WTC11 (cell line): ENCODE data around the gene SMIM1. TPM values are rescaled to one million over a fixed set of nuclear protein-coding genes. Genes with fewer than 3 reads are reported as not detected.

Source experiments
- ATAC-seq: fragments of 200-7000 bp; cut with Tn5 transposase; 2 replicates; pipeline ENCODE4 v1.10.0; 2021; ENCODE audit warnings: mild to moderate bottlenecking, moderate library complexity
- CTCF ChIA-PET: fragments of 300-600 bp; sonication (Branson Sonifier 250); formaldehyde crosslinking; loops from one replicate; lab custom pipeline; 2021; ENCODE audit warnings: antibody characterized with exemption; lab: Charles Lee
- POLR2A ChIA-PET: fragments of 350-600 bp; sonication (Branson Sonifier 250); formaldehyde crosslinking; loops from one replicate; lab custom pipeline; 2021; ENCODE audit warnings: antibody characterized with exemption; lab: Charles Lee
- DNase-seq: peaks from one replicate; pipeline ENCODE4 v3.0.0; 2021; ENCODE audit warnings: low spot score
- H3K27ac Mint-ChIP-seq: 2 replicates; pipeline ENCODE4 v1.8.0; 2021; ENCODE audit warnings: mixed read lengths
- H3K27me3 Mint-ChIP-seq: 2 replicates; pipeline ENCODE4 v1.8.0; 2021; ENCODE audit warnings: low read depth, mild to moderate bottlenecking, moderate library complexity, mixed read lengths
- H3K36me3 Mint-ChIP-seq: 2 replicates; pipeline ENCODE4 v1.8.0; 2021; ENCODE audit warnings: mixed read lengths
- H3K4me1 Mint-ChIP-seq: 2 replicates; pipeline ENCODE4 v1.8.0; 2022; ENCODE audit warnings: mixed read lengths
- H3K4me3 Mint-ChIP-seq: 2 replicates; pipeline ENCODE4 v1.8.0; 2021; ENCODE audit warnings: mild to moderate bottlenecking, moderate library complexity, mixed read lengths
- H3K9me3 Mint-ChIP-seq: 2 replicates; pipeline ENCODE4 v1.8.0; 2021; ENCODE audit warnings: mixed read lengths
- GRHL2 ChIP-seq: fragments of 250-450 bp; sonication (Bioruptor Pico); IDR thresholded peaks from 2 replicates; pipeline ENCODE4 v1.8.0; 2022; ENCODE audit warnings: mild to moderate bottlenecking, moderate library complexity; ENCODE audit not compliant: insufficient replicate concordance, severe bottlenecking
- JAZF1 ChIP-seq: fragments of 250-450 bp; sonication (Bioruptor Pico); IDR thresholded peaks from 2 replicates; pipeline ENCODE4 v1.9.0; 2021; ENCODE audit warnings: moderate library complexity, mild to moderate bottlenecking, inconsistent platforms
- NFATC4 ChIP-seq: fragments of 250-450 bp; sonication (Bioruptor Pico); IDR thresholded peaks from 2 replicates; pipeline ENCODE4 v1.9.0; 2021; ENCODE audit warnings: mild to moderate bottlenecking
- total RNA-seq: library from RNA; stranded (reverse); gene quantifications from 3 replicates; pipeline ENCODE4 v1.2.3, GENCODE V29; 2021
- TF ChIP-seq, protein P1 (sequence below): sonication (generic); formaldehyde crosslinking; IDR thresholded peaks from 2 replicates; pipeline ENCODE4 v1.8.1; 2022; ENCODE audit warnings: low read depth, missing genetic modification reagents, borderline replicate concordance
- TF ChIP-seq, protein P2 (sequence below): sonication (generic); formaldehyde crosslinking; IDR thresholded peaks from 2 replicates; pipeline ENCODE4 v1.8.1; 2022; ENCODE audit warnings: low read depth, mild to moderate bottlenecking, moderate library complexity, missing genetic modification reagents, borderline replicate concordance
- TF ChIP-seq, protein P3 (sequence below): fragments of 250-450 bp; sonication (Bioruptor Pico); IDR thresholded peaks from 2 replicates; pipeline ENCODE4 v1.9.0; 2021; ENCODE audit warnings: moderate library complexity, mild to moderate bottlenecking, inconsistent platforms, borderline replicate concordance
- TF ChIP-seq, protein P4 (sequence below): sonication (generic); formaldehyde crosslinking; IDR thresholded peaks from 2 replicates; pipeline ENCODE4 v1.8.1; 2023; ENCODE audit warnings: mild to moderate bottlenecking, missing genetic modification reagents, borderline replicate concordance
- TF ChIP-seq, protein P5 (sequence below): fragments of 250-450 bp; sonication (Bioruptor Pico); IDR thresholded peaks from 2 replicates; pipeline ENCODE4 v2.1.2; 2022; ENCODE audit warnings: mild to moderate bottlenecking, moderate library complexity

SMIM1 gene
- total RNA-seq, 1 experiment from 2014 or later: 10.2 TPM

DNA sequence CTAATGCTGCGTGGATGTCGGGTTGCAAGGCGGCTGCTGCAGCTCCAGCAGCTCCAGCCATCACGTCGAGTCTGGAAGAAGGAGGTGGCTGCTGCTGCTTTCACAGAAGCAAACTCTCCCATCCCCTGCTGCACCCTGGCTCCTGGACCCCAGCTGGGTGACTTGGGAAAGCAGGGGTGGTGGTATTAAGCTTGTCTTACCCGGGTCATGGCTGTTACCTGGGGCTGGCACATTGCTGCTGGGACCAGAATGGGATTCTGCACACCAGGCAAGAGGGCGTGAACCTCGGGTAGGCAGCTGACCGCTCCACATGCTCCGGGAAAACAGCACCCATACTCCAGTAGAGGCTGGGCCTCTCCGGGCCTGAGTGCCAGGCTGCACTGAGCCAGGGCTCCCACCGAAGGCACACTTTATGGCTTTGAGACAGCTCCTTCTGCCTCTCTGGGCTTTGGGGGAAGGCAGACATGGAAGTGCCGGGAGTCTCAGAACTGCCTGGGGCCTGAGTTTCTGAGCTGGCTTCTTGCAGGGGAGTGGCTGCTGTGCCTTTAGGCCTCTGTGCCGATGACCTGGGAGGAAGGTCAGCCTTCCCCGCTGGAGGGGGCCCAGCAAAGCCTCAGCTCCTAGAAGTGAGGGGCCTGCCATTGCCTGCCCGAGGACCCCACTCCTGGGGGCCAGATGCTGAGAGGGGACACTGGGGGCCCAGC is 1.2 kb downstream of the SMIM1 start (continued):
- TF ChIP-seq, protein P1, sequence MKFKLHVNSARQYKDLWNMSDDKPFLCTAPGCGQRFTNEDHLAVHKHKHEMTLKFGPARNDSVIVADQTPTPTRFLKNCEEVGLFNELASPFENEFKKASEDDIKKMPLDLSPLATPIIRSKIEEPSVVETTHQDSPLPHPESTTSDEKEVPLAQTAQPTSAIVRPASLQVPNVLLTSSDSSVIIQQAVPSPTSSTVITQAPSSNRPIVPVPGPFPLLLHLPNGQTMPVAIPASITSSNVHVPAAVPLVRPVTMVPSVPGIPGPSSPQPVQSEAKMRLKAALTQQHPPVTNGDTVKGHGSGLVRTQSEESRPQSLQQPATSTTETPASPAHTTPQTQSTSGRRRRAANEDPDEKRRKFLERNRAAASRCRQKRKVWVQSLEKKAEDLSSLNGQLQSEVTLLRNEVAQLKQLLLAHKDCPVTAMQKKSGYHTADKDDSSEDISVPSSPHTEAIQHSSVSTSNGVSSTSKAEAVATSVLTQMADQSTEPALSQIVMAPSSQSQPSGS: no peak
- TF ChIP-seq, protein P2, sequence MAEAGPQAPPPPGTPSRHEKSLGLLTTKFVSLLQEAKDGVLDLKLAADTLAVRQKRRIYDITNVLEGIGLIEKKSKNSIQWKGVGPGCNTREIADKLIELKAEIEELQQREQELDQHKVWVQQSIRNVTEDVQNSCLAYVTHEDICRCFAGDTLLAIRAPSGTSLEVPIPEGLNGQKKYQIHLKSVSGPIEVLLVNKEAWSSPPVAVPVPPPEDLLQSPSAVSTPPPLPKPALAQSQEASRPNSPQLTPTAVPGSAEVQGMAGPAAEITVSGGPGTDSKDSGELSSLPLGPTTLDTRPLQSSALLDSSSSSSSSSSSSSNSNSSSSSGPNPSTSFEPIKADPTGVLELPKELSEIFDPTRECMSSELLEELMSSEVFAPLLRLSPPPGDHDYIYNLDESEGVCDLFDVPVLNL (CRISPR knock-in tag): no peak
- TF ChIP-seq GRHL2 (CRISPR knock-in tag): no peak

DNA sequence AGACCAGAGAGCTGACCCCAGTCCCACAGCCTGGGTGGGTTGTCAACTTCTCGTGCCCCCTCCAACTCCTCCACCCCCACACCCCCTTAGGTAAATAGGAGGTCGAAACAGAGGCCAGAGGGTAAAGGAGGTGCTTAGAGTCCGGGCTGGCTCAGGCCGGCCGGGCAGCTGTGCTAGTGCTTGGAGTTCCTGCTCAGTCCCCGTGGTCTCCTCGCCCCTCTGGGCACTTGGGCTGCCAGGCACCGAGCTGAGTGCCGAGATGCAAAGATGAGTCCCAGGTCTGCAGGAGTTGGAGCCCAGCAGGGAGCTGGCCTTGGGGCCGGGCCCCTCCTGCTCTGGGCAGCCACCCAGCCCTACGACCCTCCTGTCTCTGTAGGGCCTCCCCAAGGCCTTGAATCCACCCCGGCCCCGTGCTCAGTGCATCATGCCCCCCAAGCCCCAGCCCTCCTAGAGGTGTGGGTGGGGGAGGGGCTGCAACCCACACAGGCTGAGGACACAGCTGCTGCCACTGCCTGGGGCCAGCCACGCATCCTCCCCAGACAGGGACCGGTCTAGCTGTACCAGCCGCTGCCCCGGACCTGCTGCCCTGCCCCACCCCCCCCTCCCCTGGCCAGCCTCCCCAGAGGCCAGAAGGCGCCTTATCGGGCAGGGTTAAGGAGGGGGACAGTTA is 1.9 kb downstream of the SMIM1 start:
- ATAC-seq (no peak), DNase-seq (no peak)
- peaks cover 4% of the 10 kb centered on the region for H3K36me3 Mint-ChIP-seq
- ChIA-PET CTCF (interaction anchor here (0.9 to 2.2 kb wide), 4 partner anchors 28 to 417 kb away, joined by 3 to 19 read pairs (median 4); no protein-coding TSS in a partner anchor), POLR2A (no interaction called here)
- H3K27me3 Mint-ChIP-seq: no peaks in the 10 kb centered on the region; the same call in none of the 2 replicates
- TF ChIP-seq, protein P3, sequence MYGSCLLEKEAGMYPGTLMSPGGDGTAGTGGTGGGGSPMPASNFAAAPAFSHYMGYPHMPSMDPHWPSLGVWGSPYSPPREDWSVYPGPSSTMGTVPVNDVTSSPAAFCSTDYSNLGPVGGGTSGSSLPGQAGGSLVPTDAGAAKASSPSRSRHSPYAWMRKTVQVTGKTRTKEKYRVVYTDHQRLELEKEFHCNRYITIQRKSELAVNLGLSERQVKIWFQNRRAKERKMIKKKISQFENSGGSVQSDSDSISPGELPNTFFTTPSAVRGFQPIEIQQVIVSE (CRISPR knock-in tag): no peak
- TF ChIP-seq, protein P4, sequence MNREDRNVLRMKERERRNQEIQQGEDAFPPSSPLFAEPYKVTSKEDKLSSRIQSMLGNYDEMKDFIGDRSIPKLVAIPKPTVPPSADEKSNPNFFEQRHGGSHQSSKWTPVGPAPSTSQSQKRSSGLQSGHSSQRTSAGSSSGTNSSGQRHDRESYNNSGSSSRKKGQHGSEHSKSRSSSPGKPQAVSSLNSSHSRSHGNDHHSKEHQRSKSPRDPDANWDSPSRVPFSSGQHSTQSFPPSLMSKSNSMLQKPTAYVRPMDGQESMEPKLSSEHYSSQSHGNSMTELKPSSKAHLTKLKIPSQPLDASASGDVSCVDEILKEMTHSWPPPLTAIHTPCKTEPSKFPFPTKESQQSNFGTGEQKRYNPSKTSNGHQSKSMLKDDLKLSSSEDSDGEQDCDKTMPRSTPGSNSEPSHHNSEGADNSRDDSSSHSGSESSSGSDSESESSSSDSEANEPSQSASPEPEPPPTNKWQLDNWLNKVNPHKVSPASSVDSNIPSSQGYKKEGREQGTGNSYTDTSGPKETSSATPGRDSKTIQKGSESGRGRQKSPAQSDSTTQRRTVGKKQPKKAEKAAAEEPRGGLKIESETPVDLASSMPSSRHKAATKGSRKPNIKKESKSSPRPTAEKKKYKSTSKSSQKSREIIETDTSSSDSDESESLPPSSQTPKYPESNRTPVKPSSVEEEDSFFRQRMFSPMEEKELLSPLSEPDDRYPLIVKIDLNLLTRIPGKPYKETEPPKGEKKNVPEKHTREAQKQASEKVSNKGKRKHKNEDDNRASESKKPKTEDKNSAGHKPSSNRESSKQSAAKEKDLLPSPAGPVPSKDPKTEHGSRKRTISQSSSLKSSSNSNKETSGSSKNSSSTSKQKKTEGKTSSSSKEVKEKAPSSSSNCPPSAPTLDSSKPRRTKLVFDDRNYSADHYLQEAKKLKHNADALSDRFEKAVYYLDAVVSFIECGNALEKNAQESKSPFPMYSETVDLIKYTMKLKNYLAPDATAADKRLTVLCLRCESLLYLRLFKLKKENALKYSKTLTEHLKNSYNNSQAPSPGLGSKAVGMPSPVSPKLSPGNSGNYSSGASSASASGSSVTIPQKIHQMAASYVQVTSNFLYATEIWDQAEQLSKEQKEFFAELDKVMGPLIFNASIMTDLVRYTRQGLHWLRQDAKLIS (CRISPR knock-in tag): no peak
- no peaks in the 10 kb centered on the region for H3K9me3 Mint-ChIP-seq
- H3K27ac Mint-ChIP-seq: no peak overlapping the region
- no peak overlapping the region for H3K4me3 Mint-ChIP-seq
- H3K4me1 Mint-ChIP-seq: peaks cover 23% of the 10 kb centered on the region

DNA sequence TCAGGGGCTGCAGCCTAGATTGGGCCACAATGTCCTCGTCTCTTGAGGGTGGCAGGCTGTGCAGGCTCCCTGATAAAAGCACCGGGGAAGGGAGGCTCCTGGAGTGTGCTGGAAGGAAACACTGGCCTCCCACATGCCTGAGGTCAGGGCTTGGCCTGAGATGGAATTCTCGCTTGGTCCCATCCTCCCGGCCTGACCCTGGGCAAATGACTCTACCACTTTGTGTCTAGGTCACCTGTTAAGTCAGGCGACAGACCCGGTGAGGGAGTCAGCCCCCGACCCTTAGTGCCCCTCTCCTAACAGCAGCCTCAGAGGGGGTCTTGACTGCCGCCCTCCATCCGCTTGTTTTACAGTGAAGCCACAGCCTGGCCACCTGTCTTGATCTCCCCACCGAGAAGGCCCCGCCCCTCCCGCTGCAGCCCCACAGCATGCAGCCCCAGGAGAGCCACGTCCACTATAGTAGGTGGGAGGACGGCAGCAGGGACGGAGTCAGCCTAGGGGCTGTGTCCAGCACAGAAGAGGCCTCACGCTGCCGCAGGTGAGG is 2.5 kb downstream of the SMIM1 start:
- H3K4me3 Mint-ChIP-seq: no peak overlapping the region; the same call in 1 of the 2 replicates
- POLR2A ChIA-PET: interaction anchor here (1.6 to 1.7 kb wide), 2 partner anchors 18 to 21 kb away, joined by 5 to 10 read pairs; partner anchors contain the start of gene LRRC47

More for the DNA sequence above, 2.5 kb downstream of the SMIM1 start:
- Mint-ChIP-seq H3K27ac (no peak overlapping the region), H3K9me3 (no peaks in the 10 kb centered on the region), H3K27me3 (no peaks in the 10 kb centered on the region; the same call in none of the 2 replicates), H3K4me1 (peaks cover 23% of the 10 kb centered on the region), H3K36me3 (peaks cover 10% of the 10 kb centered on the region)
- no peak for DNase-seq
- CTCF ChIA-PET: interaction anchor here (1.0 to 2.2 kb wide), 14 partner anchors 8 to 124 kb away, joined by 3 to 59 read pairs (median 8); partner anchors contain the start of genes C1orf174 and LRRC47
- TF ChIP-seq NFATC4 (CRISPR knock-in tag): no peak
- TF ChIP-seq, protein P5, sequence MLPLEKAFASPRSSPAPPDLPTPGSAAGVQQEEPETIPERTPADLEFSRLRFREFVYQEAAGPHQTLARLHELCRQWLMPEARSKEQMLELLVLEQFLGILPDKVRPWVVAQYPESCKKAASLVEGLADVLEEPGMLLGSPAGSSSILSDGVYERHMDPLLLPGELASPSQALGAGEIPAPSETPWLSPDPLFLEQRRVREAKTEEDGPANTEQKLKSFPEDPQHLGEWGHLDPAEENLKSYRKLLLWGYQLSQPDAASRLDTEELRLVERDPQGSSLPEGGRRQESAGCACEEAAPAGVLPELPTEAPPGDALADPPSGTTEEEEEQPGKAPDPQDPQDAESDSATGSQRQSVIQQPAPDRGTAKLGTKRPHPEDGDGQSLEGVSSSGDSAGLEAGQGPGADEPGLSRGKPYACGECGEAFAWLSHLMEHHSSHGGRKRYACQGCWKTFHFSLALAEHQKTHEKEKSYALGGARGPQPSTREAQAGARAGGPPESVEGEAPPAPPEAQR: no peak
- TF ChIP-seq JAZF1 (CRISPR knock-in tag): no peak
- no peak for ATAC-seq
